HL-60 (cell line): ENCODE data around the gene MAP6.

ENCODE experiments used
- DNase-seq, 2 experiments: peaks; one replicate each; pipeline ENCODE4 v3.0.0-alpha.2; 2010 to 2020; ENCODE audit warnings: low read depth in 1 of 2, low spot score in 1 of 2
- H3K27ac ChIP-seq: fragments of 250-450 bp; sonication (Bioruptor Pico); replicated peaks from 2 replicates; pipeline ENCODE4 v1.5.1; 2020; ENCODE audit warnings: mild to moderate bottlenecking, moderate library complexity
- H3K27me3 ChIP-seq: fragments of 250-450 bp; sonication (Bioruptor Pico); 2 replicates; pipeline ENCODE4 v1.5.1; 2021; ENCODE audit warnings: mild to moderate bottlenecking, moderate library complexity; ENCODE audit not compliant: insufficient read depth, poor library complexity, severe bottlenecking
- H3K4me3 ChIP-seq: replicated peaks from 2 replicates; pipeline ENCODE4 v1.5.1; 2011; ENCODE audit warnings: mild to moderate bottlenecking, control low read depth, low read length; ENCODE audit not compliant: insufficient read depth
- CTCF ChIP-seq: IDR thresholded peaks from one replicate; pipeline ENCODE4 v1.5.1; 2011; ENCODE audit warnings: low read length, control low read depth, inconsistent platforms; ENCODE audit not compliant: insufficient read depth
- GABPA ChIP-seq: IDR thresholded peaks from 2 replicates; pipeline ENCODE4 v1.6.1; 2012; ENCODE audit warnings: low read depth
- POLR2AphosphoS5 ChIP-seq: IDR thresholded peaks from 2 replicates; pipeline ENCODE4 v1.6.1; 2012; ENCODE audit warnings: low read depth
- REST ChIP-seq: IDR thresholded peaks from 2 replicates; pipeline ENCODE4 v1.6.1; 2012; ENCODE audit warnings: low read depth; ENCODE audit not compliant: insufficient replicate concordance
- SPI1 ChIP-seq: IDR thresholded peaks from 2 replicates; pipeline ENCODE4 v1.6.1; 2012; ENCODE audit warnings: low read depth, mild to moderate bottlenecking, borderline replicate concordance

Gene MAP6

GRCh38 chr11:75627906-75628668 lies 40.8 kb downstream of the MAP6 start:
- no peak overlapping the region for H3K27ac ChIP-seq
- no peak for TF ChIP-seq REST
- TF ChIP-seq POLR2AphosphoS5, result no peak
- no peak for TF ChIP-seq CTCF
- TF ChIP-seq SPI1, result no peak
- no peak for TF ChIP-seq GABPA
- peaks cover 10% of the 10 kb centered on the region for H3K27me3 ChIP-seq
- DNase-seq, result no peak
- H3K4me3 ChIP-seq, result no peak overlapping the region

DNA sequence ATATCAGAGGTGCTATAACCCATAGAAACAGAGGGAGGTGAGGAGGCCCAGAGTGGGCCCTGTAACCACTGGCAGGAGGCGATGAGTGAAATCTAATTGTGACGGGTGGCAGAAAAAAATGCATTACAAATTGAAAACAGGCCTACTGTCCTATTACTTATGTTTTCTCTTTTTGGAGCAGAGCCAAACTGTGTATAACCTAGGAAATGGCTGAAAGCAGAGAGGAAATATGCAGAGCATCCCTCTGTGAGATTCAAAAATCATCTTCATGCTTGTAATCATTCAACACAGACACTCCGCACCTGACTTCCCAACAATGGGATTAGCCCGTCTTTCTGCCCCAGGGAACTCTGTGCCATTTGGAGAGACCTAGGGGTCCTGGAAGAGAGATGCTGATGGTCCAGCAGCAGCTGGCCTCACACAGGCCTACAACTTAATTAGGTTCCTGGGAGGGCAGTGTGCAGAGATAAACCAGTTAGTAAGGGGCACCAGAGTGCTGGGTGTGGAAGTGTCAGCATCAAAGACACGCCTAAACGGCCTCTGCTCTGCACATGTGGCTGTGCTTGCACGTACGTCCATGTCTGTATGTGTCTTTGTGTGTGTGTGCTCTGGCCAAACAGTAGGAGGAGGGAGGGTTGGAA lies 41.8 kb downstream of the MAP6 start:
- no peak for DNase-seq
- H3K27ac ChIP-seq, result no peak overlapping the region
- no peak overlapping the region for H3K4me3 ChIP-seq
- H3K27me3 ChIP-seq, result peaks cover 10% of the 10 kb centered on the region
- TF ChIP-seq SPI1 (no peak), GABPA (no peak), CTCF (no peak), REST (no peak), POLR2AphosphoS5 (no peak)

DNA sequence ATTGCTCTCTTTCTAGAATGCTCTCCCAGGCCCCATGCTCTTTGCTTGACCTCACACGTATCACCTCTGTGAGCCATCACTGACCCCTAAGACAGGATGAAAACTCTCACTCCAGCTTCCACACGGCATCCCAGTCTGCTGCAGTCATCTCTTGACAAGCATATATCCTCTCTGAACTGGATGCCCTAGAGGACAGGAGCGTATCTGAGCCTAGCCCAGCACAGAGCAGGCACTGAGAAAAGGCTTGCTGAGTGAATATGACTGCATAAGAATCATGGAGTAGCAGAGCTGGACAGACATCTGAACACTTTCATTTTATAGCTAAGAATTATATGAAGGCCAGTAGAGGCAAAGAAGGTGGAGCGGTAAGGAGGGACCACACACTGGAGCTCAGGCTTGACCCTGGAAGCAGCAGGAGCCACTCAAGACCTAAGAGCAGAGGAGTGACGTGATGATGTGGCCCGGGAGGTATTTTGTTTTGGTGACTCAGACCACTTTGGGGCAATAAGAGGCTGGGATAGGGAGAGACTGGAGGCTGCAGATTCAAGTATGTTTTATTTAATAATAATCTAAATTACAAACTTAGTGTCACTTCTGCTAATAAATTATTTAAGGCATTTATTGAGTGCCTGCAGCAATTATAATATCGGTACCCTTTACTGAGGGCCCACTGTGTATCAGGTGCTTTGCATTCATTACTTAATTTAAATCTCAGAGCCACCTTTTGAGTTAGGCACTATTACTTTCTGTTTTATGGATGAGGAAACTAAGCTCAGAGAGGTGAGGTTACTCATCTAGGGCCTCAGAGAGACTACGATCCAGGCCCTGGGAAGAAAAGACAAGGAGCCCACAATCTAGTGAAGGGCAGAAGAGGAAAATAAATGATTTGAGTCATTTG lies 42.6 kb downstream of the MAP6 start:
- TF ChIP-seq SPI1, result no peak
- no peak for TF ChIP-seq POLR2AphosphoS5
- TF ChIP-seq GABPA, result no peak
- DNase-seq, result no peak
- Histone ChIP-seq H3K27ac (no peak overlapping the region), H3K4me3 (no peak overlapping the region), H3K27me3 (peaks cover 10% of the 10 kb centered on the region)

DNA sequence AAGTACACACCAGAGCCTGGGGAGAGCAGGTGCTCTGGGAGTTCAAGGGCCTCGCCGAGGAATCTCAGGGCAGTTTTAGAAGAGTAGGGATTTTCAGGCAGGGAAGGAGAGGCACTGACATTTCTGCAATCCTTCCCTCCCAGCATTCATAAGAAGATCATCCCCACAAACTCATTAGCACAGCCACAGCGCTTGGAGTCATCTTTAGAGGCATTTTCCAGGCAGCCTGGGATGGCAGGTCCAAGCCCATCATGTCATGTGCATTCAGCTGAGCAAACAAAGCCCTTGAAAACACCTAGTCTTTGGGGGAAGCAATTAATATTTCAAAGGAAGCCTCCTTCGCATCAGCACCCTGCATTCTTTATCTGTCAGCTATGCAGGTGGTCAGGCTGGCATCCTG lies 43.8 kb downstream of the MAP6 start:
- DNase-seq, result no peak
- Histone ChIP-seq H3K27me3 (peaks cover 4% of the 10 kb centered on the region), H3K4me3 (no peak overlapping the region), H3K27ac (no peak overlapping the region)
- TF ChIP-seq POLR2AphosphoS5 (no peak), REST (no peak), SPI1 (no peak), GABPA (no peak), CTCF (no peak)
